CD14-positive monocyte (primary cell): ENCODE data around the gene CD38. TPM values are rescaled to one million over a fixed set of nuclear protein-coding genes. Genes with fewer than 3 reads are reported as not detected.
"Not testable (repeated sequence)": the region's sequence is repeated elsewhere in the genome, so short reads cannot be mapped to it uniquely, and the experiment has no call there.

Experiments used
- DNase-seq, 3 donors: peaks; one replicate each; pipeline ENCODE4 v3.0.0-alpha.2; 2011 to 2022
- H2AFZ ChIP-seq: 2 replicates; pipeline ENCODE4 v1.6.0; 2012; ENCODE audit warnings: mild to moderate bottlenecking, low read depth, low read length, inconsistent platforms; ENCODE audit not compliant: insufficient read depth, poor library complexity, severe bottlenecking
- H3K27ac ChIP-seq, 2 donors: 1 replicate in 1 of 2; 2 replicates in 1 of 2; pipeline ENCODE4 v1.5.1; 2012 to 2013; ENCODE audit warnings: low read length in 2 of 2, control low read depth in 1 of 2, inconsistent platforms in 1 of 2, low read depth in 1 of 2, mild to moderate bottlenecking in 1 of 2
- H3K27me3 ChIP-seq, 2 donors: one replicate each; pipeline versions ENCODE4 v1.6.0 to v1.6.1; 2011 to 2013; ENCODE audit warnings: low read length in 2 of 2; ENCODE audit not compliant: control insufficient read depth in 2 of 2, insufficient read depth in 2 of 2
- H3K36me3 ChIP-seq, 2 donors: replicated peaks in 1 of 2; 1 replicate in 1 of 2; 2 replicates in 1 of 2; pipeline versions ENCODE4 v1.5.1 to v1.6.1; 2012 to 2013; ENCODE audit warnings: low read length in 2 of 2, control low read depth in 1 of 2, inconsistent platforms in 1 of 2, mild to moderate bottlenecking in 1 of 2; ENCODE audit not compliant: insufficient read depth in 2 of 2, control insufficient read depth in 1 of 2
- H3K4me1 ChIP-seq, 2 donors: 1 replicate in 1 of 2; 2 replicates in 1 of 2; pipeline versions ENCODE4 v1.5.1 to v1.6.1; 2012 to 2013; ENCODE audit warnings: low read length in 2 of 2, control low read depth in 1 of 2, inconsistent platforms in 1 of 2, mild to moderate bottlenecking in 1 of 2, moderate library complexity in 1 of 2; ENCODE audit not compliant: insufficient read depth in 2 of 2, control insufficient read depth in 1 of 2
- H3K4me2 ChIP-seq: replicated peaks from 2 replicates; pipeline ENCODE3; 2012; ENCODE audit warnings: low read length, moderate library complexity, mild to moderate bottlenecking; ENCODE audit not compliant: poor library complexity, severe bottlenecking; ENCODE audit errors: extremely low read depth
- H3K4me3 ChIP-seq, 3 experiments: fragments of 200-600 bp in 1 of 3; sonication (generic) in 1 of 3; replicated peaks in 1 of 3; 1 replicate in 2 of 3; 2 replicates in 1 of 3; pipeline ENCODE4 v1.5.1; 2011 to 2013; ENCODE audit warnings: low read length in 3 of 3, mild to moderate bottlenecking in 3 of 3, control low read depth in 2 of 3, low read depth in 2 of 3, inconsistent platforms in 1 of 3, moderate library complexity in 1 of 3
- H3K79me2 ChIP-seq: 2 replicates; pipeline ENCODE4 v1.6.0; 2012; ENCODE audit warnings: mild to moderate bottlenecking, control low read depth, inconsistent platforms, low read length, moderate library complexity; ENCODE audit not compliant: insufficient read depth
- H3K9ac ChIP-seq: 2 replicates; pipeline ENCODE4 v1.6.0; 2017; ENCODE audit warnings: low read length, mild to moderate bottlenecking; ENCODE audit not compliant: insufficient read depth, poor library complexity, severe bottlenecking
- H3K9me3 ChIP-seq, 2 donors: replicated peaks in 1 of 2; 1 replicate in 1 of 2; 2 replicates in 1 of 2; pipeline versions ENCODE4 v1.5.1 to v1.6.1; 2012 to 2013; ENCODE audit warnings: low read length in 2 of 2, control low read depth in 1 of 2; ENCODE audit not compliant: control insufficient read depth in 1 of 2, insufficient read depth in 1 of 2
- H4K20me1 ChIP-seq: 2 replicates; pipeline ENCODE4 v1.6.0; 2012; ENCODE audit warnings: mild to moderate bottlenecking, low read length, control low read depth, moderate library complexity; ENCODE audit not compliant: insufficient read depth
- H3K27ac Mint-ChIP-seq, 7 donors: one replicate each; pipeline ENCODE4 v1.8.0; 2020; ENCODE audit warnings: mild to moderate bottlenecking in 7 of 7, mixed read lengths in 7 of 7, moderate library complexity in 6 of 7, inconsistent platforms in 2 of 7
- H3K27me3 Mint-ChIP-seq, 3 donors: one replicate each; pipeline ENCODE4 v1.8.0; 2021 to 2022; ENCODE audit warnings: low read depth in 3 of 3, mild to moderate bottlenecking in 3 of 3, mixed read lengths in 3 of 3, moderate library complexity in 3 of 3, inconsistent platforms in 1 of 3
- H3K36me3 Mint-ChIP-seq, 2 donors: one replicate each; pipeline ENCODE4 v1.8.0; 2020; ENCODE audit warnings: mixed read lengths in 2 of 2, inconsistent platforms in 1 of 2, mild to moderate bottlenecking in 1 of 2
- H3K4me1 Mint-ChIP-seq: one replicate; pipeline ENCODE4 v1.8.0; 2020; ENCODE audit warnings: mild to moderate bottlenecking, mixed read lengths
- H3K4me3 Mint-ChIP-seq, 2 donors: one replicate each; pipeline ENCODE4 v1.8.0; 2020; ENCODE audit warnings: mild to moderate bottlenecking in 2 of 2, mixed read lengths in 2 of 2, moderate library complexity in 1 of 2
- H3K9me3 Mint-ChIP-seq, 7 donors: one replicate each; pipeline ENCODE4 v1.8.0; 2020 to 2022; ENCODE audit warnings: mixed read lengths in 7 of 7, mild to moderate bottlenecking in 6 of 7, moderate library complexity in 6 of 7, inconsistent platforms in 2 of 7
- CTCF ChIP-seq: fragments of 200-600 bp; IDR thresholded peaks from one replicate; pipeline ENCODE4 v1.8.0; 2022; ENCODE audit warnings: antibody characterized with exemption, mild to moderate bottlenecking
- WGBS: methylation state at CpG from one replicate; pipeline ENCODE4 v1.1.5; 2013; ENCODE audit warnings: missing lambda C conversion rate; ENCODE audit not compliant: insufficient coverage; 5-methylcytosine and 5-hydroxymethylcytosine counted together
- intact Hi-C, 2 donors: fragments of 100-400 bp; cut with micrococcal nuclease; formaldehyde crosslinking; loops; one replicate each; pipeline versions ENCODE4 v1.15.0 to v1.15.1; 2023
- polyA plus RNA-seq, 3 donors: library from polyadenylated mRNA; depleted of rRNA in 1 of 3; unstranded in 2 of 3; stranded (reverse) in 1 of 3; fragments of 300-500 nt in 2 of 3; fragments of >200 nt in 1 of 3; fragmentation: Illumina TruSeq in 2 of 3; gene quantifications; 1 replicate in 2 of 3; 2 replicates in 1 of 3; pipeline ENCODE4 v1.2.3, GENCODE V29; 2012 to 2021

The CD38 gene
- polyA plus RNA-seq, 3 donors: 2.3 to 4.4 (median 3.0) TPM

GRCh38 chr4:15836362-15836761 lies 58.2 kb downstream of the CD38 start:
- H3K27me3 ChIP-seq: no peaks in the 10 kb centered on the region
- peaks cover 3 to 10% of the 10 kb centered on the region in 2 donors for H3K9me3 ChIP-seq
- Mint-ChIP-seq H3K36me3 (peaks cover 46 to 62% of the 10 kb centered on the region in 2 donors), H3K27me3 (no peaks in the 10 kb centered on the region), H3K9me3 (peaks cover 4 to 17% (median 9%) of the 10 kb centered on the region in 7 donors), H3K4me1 (peaks cover 14% of the 10 kb centered on the region), H3K4me3 (no peak overlapping the region), H3K27ac (no peak overlapping the region)
- peaks cover 12 to 37% of the 10 kb centered on the region in 2 donors for H3K36me3 ChIP-seq
- TF ChIP-seq CTCF: no peak
- no peak overlapping the region for H3K4me2 ChIP-seq
- intact Hi-C loops: no loop called here
- no peak overlapping the region for H3K4me3 ChIP-seq
- H4K20me1 ChIP-seq: no peaks in the 10 kb centered on the region
- H3K4me1 ChIP-seq: peaks cover 9 to 11% of the 10 kb centered on the region in 2 donors
- H3K9ac ChIP-seq: no peak overlapping the region
- DNase-seq: peak in 1 of 3 donors; percentile 44
- no peak overlapping the region for H3K27ac ChIP-seq
- no peaks in the 10 kb centered on the region for H3K79me2 ChIP-seq
- no peak overlapping the region for H2AFZ ChIP-seq

- Histone ChIP-seq H3K36me3 (peaks cover 13 to 39% of the 10 kb centered on the region in 2 donors), H3K27ac (no peak overlapping the region), H3K9me3 (peaks cover 3 to 10% of the 10 kb centered on the region in 2 donors), H3K4me1 (peaks cover 5 to 6% of the 10 kb centered on the region in 2 donors), H3K79me2 (no peaks in the 10 kb centered on the region), H3K27me3 (no peaks in the 10 kb centered on the region), H2AFZ (no peak overlapping the region), H3K9ac (no peak overlapping the region), H3K4me2 (no peak overlapping the region), H3K4me3 (no peak overlapping the region), H4K20me1 (no peaks in the 10 kb centered on the region)
- no CpG with 5 or more reads among the region's 1 CpG for WGBS
- Mint-ChIP-seq H3K36me3 (peaks cover 47 to 53% of the 10 kb centered on the region in 2 donors), H3K9me3 (peaks cover 5 to 18% (median 10%) of the 10 kb centered on the region in 7 donors), H3K4me1 (peaks cover 5% of the 10 kb centered on the region), H3K4me3 (no peak overlapping the region), H3K27ac (no peak overlapping the region), H3K27me3 (no peaks in the 10 kb centered on the region)
- intact Hi-C loops: no loop called here
- TF ChIP-seq CTCF: no peak
- no peak for DNase-seq
Observed at GRCh38 chr4:15837591-15837990, 59.5 kb downstream of the CD38 start.

GRCh38 chr4:15841194-15841730 lies 63.1 kb downstream of the CD38 start:
- H4K20me1 ChIP-seq, intact Hi-C loops, H3K4me1 Mint-ChIP-seq, H3K27ac Mint-ChIP-seq, H3K4me3 ChIP-seq, DNase-seq, H3K79me2 ChIP-seq, H3K27me3 Mint-ChIP-seq, H3K4me1 ChIP-seq, H3K9ac ChIP-seq, H2AFZ ChIP-seq, H3K4me2 ChIP-seq, H3K4me3 Mint-ChIP-seq, H3K27ac ChIP-seq, H3K27me3 ChIP-seq: not testable (repeated sequence)
- no CpG with 5 or more reads among the region's 16 CpGs for WGBS
- Histone ChIP-seq H3K36me3 (peaks cover 13 to 28% of the 10 kb centered on the region in 2 donors), H3K9me3 (peaks cover 3 to 10% of the 10 kb centered on the region in 2 donors)
- peaks cover 37% of the 10 kb centered on the region in 2 donors for H3K36me3 Mint-ChIP-seq
- H3K9me3 Mint-ChIP-seq: peaks cover 5 to 18% (median 8%) of the 10 kb centered on the region in 7 donors
